PC-9 (cell line): ENCODE results near the gene GMEB2. TPM values are rescaled to one million over a fixed set of nuclear protein-coding genes. Genes with fewer than 3 reads are reported as not detected.

ENCODE experiments used
- BruUV-seq: library from RNA; stranded (reverse); fragments of 400-500 nt; replicated peaks from 2 replicates; lab custom pipeline; 2021; lab: Mats Ljungman, UMichigan
- CTCF ChIA-PET: fragments of 300-600 bp; sonication (Branson Sonifier 250); formaldehyde crosslinking; loops from one replicate; lab custom pipeline; 2022; ENCODE audit warnings: antibody characterized with exemption; lab: Charles Lee
- POLR2A ChIA-PET: fragments of 300-600 bp; sonication (Branson Sonifier 250); formaldehyde crosslinking; loops from one replicate; lab custom pipeline; 2022; ENCODE audit warnings: antibody characterized with exemption; ENCODE audit not compliant: unreplicated experiment; lab: Charles Lee
- DNase-seq, 2 experiments: peaks; one replicate each; pipeline versions ENCODE4 v3.0.0 to v3.0.0-alpha.2; 2015 to 2022; ENCODE audit warnings: mixed read lengths in 1 of 2
- H2AFZ ChIP-seq: fragments of 200-600 bp; sonication (generic); 2 replicates; pipeline ENCODE4 v1.8.1; 2017; ENCODE audit warnings: antibody characterized with exemption
- H3F3A ChIP-seq: fragments of 200-600 bp; sonication (generic); 2 replicates; pipeline ENCODE4 v1.8.1; 2017; ENCODE audit warnings: antibody characterized with exemption, mild to moderate bottlenecking, low read depth; ENCODE audit not compliant: insufficient read depth
- H3K27ac ChIP-seq: fragments of 200-600 bp; sonication (generic); 2 replicates; pipeline ENCODE4 v1.6.1; 2016; ENCODE audit warnings: mixed run types
- H3K27me3 ChIP-seq: fragments of 200-600 bp; sonication (generic); 2 replicates; pipeline ENCODE4 v1.6.1; 2016; ENCODE audit warnings: low read depth, mixed run types; ENCODE audit not compliant: insufficient read depth
- H3K36me3 ChIP-seq: fragments of 200-600 bp; sonication (generic); 2 replicates; pipeline ENCODE4 v1.6.1; 2016; ENCODE audit warnings: low read depth, mixed run types
- H3K4me1 ChIP-seq: fragments of 200-600 bp; sonication (generic); replicated peaks from 2 replicates; pipeline ENCODE4 v1.6.1; 2016; ENCODE audit warnings: mixed run types; ENCODE audit not compliant: insufficient read depth
- H3K4me2 ChIP-seq: fragments of 200-600 bp; sonication (generic); 2 replicates; pipeline ENCODE4 v1.6.1; 2017; ENCODE audit warnings: mixed run types
- H3K4me3 ChIP-seq: fragments of 200-600 bp; sonication (generic); 2 replicates; pipeline ENCODE4 v1.6.1; 2016; ENCODE audit warnings: mixed run types
- H3K79me2 ChIP-seq: fragments of 200-600 bp; sonication (generic); 2 replicates; pipeline ENCODE4 v1.6.1; 2017; ENCODE audit warnings: low read depth, mixed run types
- H3K9me2 ChIP-seq: fragments of 200-600 bp; sonication (generic); 2 replicates; pipeline ENCODE4 v1.8.1; 2017; ENCODE audit warnings: mild to moderate bottlenecking; ENCODE audit not compliant: insufficient read depth
- H3K9me3 ChIP-seq: fragments of 200-600 bp; sonication (generic); 2 replicates; pipeline ENCODE4 v1.8.1; 2016; ENCODE audit warnings: low read depth; ENCODE audit not compliant: insufficient read depth
- H4K20me1 ChIP-seq: fragments of 200-600 bp; sonication (generic); 2 replicates; pipeline ENCODE4 v1.8.1; 2017; ENCODE audit not compliant: insufficient read depth
- EZH2 ChIP-seq: fragments of 200-600 bp; sonication (generic); IDR thresholded peaks from 2 replicates; pipeline ENCODE4 v1.8.0; 2017; ENCODE audit warnings: antibody characterized with exemption, low read depth
- intact Hi-C: fragments of 100-400 bp; cut with micrococcal nuclease; formaldehyde crosslinking; loops from one replicate; pipeline ENCODE4 v1.10.0; 2022; ENCODE audit not compliant: unreplicated experiment
- total RNA-seq: library from RNA; stranded (reverse); gene quantifications from 2 replicates; pipeline ENCODE4 v1.2.3, GENCODE V29; 2021
- TF ChIP-seq, protein P1 (sequence below): fragments of 200-600 bp; sonication (generic); conservative IDR thresholded peaks from 2 replicates; pipeline ENCODE4 v1.6.1; 2017; ENCODE audit warnings: mixed run types, antibody characterized with exemption, mild to moderate bottlenecking, moderate library complexity

Gene GMEB2
- total RNA-seq, 1 experiment from 2014 or later: 19.3 TPM

DNA sequence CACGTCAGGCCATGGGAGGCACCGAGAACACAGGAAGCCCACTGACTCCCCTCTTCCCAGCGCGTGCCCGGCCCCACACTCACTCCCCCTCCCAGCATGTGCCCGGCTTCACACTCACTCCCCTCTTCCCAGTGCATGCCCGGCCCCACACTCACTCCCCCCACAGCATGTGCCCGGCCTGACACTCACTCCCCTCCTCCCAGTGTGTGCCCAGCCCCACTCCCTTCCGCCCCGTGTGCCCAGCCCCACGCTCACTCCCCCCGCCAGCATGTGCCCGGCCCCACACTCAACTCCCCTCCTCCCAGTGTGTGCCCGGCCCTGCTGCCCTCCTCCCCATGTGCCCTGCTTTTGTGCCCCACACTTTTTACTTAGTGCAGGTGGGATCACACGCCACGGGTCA lies 41.0 kb upstream of the GMEB2 start:
- H3K9me2 ChIP-seq: no peaks in the 10 kb centered on the region
- H3K27ac ChIP-seq: no peak overlapping the region
- no peak overlapping the region for H3K4me3 ChIP-seq
- intact Hi-C loops: no loop called here
- H3F3A ChIP-seq: no peaks in the 10 kb centered on the region
- H3K79me2 ChIP-seq: no peaks in the 10 kb centered on the region
- POLR2A ChIA-PET: no interaction called here
- H3K27me3 ChIP-seq: no peaks in the 10 kb centered on the region
- H3K9me3 ChIP-seq: no peaks in the 10 kb centered on the region
- CTCF ChIA-PET: no interaction called here
- H3K36me3 ChIP-seq: peaks cover 12% of the 10 kb centered on the region; the same call in 1 of the 2 replicates
- no peak for DNase-seq
- no TSS peak for BruUV-seq
- H3K4me1 ChIP-seq: no peaks in the 10 kb centered on the region
- H2AFZ ChIP-seq: no peak overlapping the region
- H3K4me2 ChIP-seq: no peak overlapping the region
- no peaks in the 10 kb centered on the region for H4K20me1 ChIP-seq
- TF ChIP-seq EZH2: no peak
- TF ChIP-seq, protein P1, sequence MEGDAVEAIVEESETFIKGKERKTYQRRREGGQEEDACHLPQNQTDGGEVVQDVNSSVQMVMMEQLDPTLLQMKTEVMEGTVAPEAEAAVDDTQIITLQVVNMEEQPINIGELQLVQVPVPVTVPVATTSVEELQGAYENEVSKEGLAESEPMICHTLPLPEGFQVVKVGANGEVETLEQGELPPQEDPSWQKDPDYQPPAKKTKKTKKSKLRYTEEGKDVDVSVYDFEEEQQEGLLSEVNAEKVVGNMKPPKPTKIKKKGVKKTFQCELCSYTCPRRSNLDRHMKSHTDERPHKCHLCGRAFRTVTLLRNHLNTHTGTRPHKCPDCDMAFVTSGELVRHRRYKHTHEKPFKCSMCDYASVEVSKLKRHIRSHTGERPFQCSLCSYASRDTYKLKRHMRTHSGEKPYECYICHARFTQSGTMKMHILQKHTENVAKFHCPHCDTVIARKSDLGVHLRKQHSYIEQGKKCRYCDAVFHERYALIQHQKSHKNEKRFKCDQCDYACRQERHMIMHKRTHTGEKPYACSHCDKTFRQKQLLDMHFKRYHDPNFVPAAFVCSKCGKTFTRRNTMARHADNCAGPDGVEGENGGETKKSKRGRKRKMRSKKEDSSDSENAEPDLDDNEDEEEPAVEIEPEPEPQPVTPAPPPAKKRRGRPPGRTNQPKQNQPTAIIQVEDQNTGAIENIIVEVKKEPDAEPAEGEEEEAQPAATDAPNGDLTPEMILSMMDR: no peak

DNA sequence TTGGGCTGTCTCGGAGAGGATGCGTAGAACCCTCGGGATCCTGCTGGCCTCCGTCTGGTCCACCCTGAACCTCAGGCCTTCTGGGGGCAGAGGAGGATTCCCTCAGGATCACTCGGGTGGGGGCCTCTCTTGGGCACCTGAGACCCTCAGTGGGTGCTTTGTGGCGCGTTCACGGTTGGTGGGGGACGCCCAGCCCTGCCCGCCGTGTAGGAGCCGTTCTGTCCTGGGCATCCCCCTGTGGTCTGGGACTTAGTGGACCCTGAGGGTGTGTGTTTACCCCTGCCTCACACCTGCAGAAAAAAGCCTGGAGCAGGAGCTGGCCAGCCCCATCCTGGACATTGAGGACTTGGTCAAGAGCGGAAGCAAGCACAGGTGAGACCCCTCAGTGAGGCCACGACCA lies 38.8 kb upstream of the GMEB2 start:
- no peak overlapping the region for H2AFZ ChIP-seq
- intact Hi-C loops: no loop called here
- H3K27ac ChIP-seq: no peak overlapping the region
- no peak overlapping the region for H3K4me2 ChIP-seq
- no peaks in the 10 kb centered on the region for H3K4me1 ChIP-seq
- DNase-seq: no peak
- TF ChIP-seq, protein P1: no peak
- ChIA-PET CTCF (no interaction called here), POLR2A (no interaction called here)
- H4K20me1 ChIP-seq: no peaks in the 10 kb centered on the region
- H3K36me3 ChIP-seq: peaks cover 20% of the 10 kb centered on the region
- H3K27me3 ChIP-seq: no peaks in the 10 kb centered on the region
- 0 out of 2 replicates have a peak, but pooled peaks cover 4% of the 10 kb centered on the region for H3K79me2 ChIP-seq
- no peaks in the 10 kb centered on the region for H3F3A ChIP-seq
- H3K9me3 ChIP-seq: no peaks in the 10 kb centered on the region
- no peak overlapping the region for H3K4me3 ChIP-seq
- BruUV-seq: no TSS peak
- no peaks in the 10 kb centered on the region for H3K9me2 ChIP-seq

DNA sequence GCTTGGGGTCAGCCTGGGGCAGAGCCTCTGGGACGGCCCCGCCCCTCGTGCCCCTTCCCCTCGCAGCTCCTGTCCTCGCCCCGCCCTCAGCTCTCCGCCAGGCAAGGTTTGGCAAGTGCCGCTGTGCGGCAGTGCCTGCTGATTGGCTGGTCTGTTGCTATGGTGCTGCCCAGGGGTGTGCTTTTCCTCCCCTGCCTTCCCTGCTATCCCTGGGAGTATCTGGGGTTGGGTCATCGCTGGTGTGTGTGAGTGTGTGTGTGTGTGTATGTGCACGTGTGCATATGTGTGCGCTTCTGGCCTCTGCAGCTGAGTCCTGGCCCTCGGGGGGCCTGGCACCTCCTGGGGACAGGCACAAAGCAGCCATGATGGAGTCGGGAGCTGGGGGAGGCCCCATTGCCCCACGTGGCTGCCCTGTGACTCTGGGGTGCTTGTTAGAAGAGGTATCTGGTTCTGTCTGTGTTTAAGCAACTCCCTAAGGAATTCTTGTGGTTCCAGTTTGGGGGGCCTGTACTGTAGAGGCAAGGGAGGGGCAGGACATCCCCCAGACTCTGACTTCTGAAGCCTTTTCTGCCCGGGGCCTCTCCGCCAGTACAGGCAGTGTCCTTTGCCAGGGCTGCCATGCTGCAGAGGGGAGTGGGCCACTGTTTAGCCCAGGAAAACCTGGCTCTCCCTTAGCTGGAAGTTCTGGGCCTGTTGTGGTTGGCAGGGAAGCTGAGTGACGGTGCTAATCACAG lies 38.1 kb upstream of the GMEB2 start:
- ChIA-PET POLR2A (no interaction called here), CTCF (no interaction called here)
- Histone ChIP-seq H3K36me3 (peaks cover 20% of the 10 kb centered on the region), H3K9me2 (no peaks in the 10 kb centered on the region), H3K79me2 (peaks cover 10% of the 10 kb centered on the region), H3K9me3 (no peaks in the 10 kb centered on the region), H3K27me3 (no peaks in the 10 kb centered on the region), H3K27ac (no peak overlapping the region), H3K4me3 (no peak overlapping the region), H3K4me1 (no peaks in the 10 kb centered on the region), H3F3A (no peaks in the 10 kb centered on the region), H3K4me2 (no peak overlapping the region), H2AFZ (no peak overlapping the region), H4K20me1 (no peaks in the 10 kb centered on the region)
- no peak for TF ChIP-seq EZH2
- TF ChIP-seq, protein P1: no peak
- DNase-seq: no peak
- intact Hi-C loops: no loop called here
- no TSS peak for BruUV-seq
